ENCODE data around the gene MCC. TPM values are rescaled to one million over a fixed set of nuclear protein-coding genes. Genes with fewer than 3 reads are reported as not detected.

The MCC gene
- total RNA-seq, 1 experiment from 2014 or later, result 23.5 TPM

GRCh38 chr5:113246361-113246870 is 241.8 kb downstream of the MCC start:
- ChIA-PET POLR2A (no interaction called here), CTCF (no interaction called here)
- TF ChIP-seq JAZF1 (CRISPR knock-in tag; IDR thresholded peaks at IDR 0.05), result no peak
- TF ChIP-seq MYBL2 (CRISPR knock-in tag; IDR thresholded peaks at IDR 0.05), result no peak
- TF ChIP-seq, protein P1, sequence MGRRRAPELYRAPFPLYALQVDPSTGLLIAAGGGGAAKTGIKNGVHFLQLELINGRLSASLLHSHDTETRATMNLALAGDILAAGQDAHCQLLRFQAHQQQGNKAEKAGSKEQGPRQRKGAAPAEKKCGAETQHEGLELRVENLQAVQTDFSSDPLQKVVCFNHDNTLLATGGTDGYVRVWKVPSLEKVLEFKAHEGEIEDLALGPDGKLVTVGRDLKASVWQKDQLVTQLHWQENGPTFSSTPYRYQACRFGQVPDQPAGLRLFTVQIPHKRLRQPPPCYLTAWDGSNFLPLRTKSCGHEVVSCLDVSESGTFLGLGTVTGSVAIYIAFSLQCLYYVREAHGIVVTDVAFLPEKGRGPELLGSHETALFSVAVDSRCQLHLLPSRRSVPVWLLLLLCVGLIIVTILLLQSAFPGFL (CRISPR knock-in tag; IDR thresholded peaks at IDR 0.05; ENCODE audit: borderline replicate concordance), result no peak
- TF ChIP-seq, protein P2, sequence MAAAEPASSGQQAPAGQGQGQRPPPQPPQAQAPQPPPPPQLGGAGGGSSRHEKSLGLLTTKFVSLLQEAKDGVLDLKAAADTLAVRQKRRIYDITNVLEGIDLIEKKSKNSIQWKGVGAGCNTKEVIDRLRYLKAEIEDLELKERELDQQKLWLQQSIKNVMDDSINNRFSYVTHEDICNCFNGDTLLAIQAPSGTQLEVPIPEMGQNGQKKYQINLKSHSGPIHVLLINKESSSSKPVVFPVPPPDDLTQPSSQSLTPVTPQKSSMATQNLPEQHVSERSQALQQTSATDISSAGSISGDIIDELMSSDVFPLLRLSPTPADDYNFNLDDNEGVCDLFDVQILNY (CRISPR knock-in tag; IDR thresholded peaks at IDR 0.05), result no peak
- no peak for TF ChIP-seq GRHL2 (CRISPR knock-in tag; IDR thresholded peaks at IDR 0.05; ENCODE audit: insufficient replicate concordance, severe bottlenecking)
- no peak for TF ChIP-seq NR1H2 (CRISPR knock-in tag; IDR thresholded peaks at IDR 0.05)
- no peak for TF ChIP-seq ZBTB21 (CRISPR knock-in tag; IDR thresholded peaks at IDR 0.05; ENCODE audit: borderline replicate concordance)
- TF ChIP-seq NFATC4 (CRISPR knock-in tag; IDR thresholded peaks at IDR 0.05), result no peak
- TF ChIP-seq ATF1 (CRISPR knock-in tag; IDR thresholded peaks at IDR 0.05), result no peak
- TF ChIP-seq, protein P3, sequence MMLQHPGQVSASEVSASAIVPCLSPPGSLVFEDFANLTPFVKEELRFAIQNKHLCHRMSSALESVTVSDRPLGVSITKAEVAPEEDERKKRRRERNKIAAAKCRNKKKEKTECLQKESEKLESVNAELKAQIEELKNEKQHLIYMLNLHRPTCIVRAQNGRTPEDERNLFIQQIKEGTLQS (CRISPR knock-in tag; conservative IDR thresholded peaks at IDR 0.05), result no peak
- TF ChIP-seq, protein P4, sequence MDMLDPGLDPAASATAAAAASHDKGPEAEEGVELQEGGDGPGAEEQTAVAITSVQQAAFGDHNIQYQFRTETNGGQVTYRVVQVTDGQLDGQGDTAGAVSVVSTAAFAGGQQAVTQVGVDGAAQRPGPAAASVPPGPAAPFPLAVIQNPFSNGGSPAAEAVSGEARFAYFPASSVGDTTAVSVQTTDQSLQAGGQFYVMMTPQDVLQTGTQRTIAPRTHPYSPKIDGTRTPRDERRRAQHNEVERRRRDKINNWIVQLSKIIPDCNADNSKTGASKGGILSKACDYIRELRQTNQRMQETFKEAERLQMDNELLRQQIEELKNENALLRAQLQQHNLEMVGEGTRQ (CRISPR knock-in tag; IDR thresholded peaks at IDR 0.05), result no peak
- no peak for TF ChIP-seq ERG (CRISPR knock-in tag; IDR thresholded peaks at IDR 0.05)
- no peak for TF ChIP-seq SP1 (CRISPR knock-in tag; conservative IDR thresholded peaks at IDR 0.05)
- no peak for TF ChIP-seq ZNF425 (CRISPR knock-in tag; conservative IDR thresholded peaks at IDR 0.05)
- TF ChIP-seq, protein P5, sequence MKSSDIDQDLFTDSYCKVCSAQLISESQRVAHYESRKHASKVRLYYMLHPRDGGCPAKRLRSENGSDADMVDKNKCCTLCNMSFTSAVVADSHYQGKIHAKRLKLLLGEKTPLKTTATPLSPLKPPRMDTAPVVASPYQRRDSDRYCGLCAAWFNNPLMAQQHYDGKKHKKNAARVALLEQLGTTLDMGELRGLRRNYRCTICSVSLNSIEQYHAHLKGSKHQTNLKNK (CRISPR knock-in tag; IDR thresholded peaks at IDR 0.05), result no peak
- no peak for TF ChIP-seq ZNF121 (CRISPR knock-in tag; IDR thresholded peaks at IDR 0.05)
- TF ChIP-seq, protein P6, sequence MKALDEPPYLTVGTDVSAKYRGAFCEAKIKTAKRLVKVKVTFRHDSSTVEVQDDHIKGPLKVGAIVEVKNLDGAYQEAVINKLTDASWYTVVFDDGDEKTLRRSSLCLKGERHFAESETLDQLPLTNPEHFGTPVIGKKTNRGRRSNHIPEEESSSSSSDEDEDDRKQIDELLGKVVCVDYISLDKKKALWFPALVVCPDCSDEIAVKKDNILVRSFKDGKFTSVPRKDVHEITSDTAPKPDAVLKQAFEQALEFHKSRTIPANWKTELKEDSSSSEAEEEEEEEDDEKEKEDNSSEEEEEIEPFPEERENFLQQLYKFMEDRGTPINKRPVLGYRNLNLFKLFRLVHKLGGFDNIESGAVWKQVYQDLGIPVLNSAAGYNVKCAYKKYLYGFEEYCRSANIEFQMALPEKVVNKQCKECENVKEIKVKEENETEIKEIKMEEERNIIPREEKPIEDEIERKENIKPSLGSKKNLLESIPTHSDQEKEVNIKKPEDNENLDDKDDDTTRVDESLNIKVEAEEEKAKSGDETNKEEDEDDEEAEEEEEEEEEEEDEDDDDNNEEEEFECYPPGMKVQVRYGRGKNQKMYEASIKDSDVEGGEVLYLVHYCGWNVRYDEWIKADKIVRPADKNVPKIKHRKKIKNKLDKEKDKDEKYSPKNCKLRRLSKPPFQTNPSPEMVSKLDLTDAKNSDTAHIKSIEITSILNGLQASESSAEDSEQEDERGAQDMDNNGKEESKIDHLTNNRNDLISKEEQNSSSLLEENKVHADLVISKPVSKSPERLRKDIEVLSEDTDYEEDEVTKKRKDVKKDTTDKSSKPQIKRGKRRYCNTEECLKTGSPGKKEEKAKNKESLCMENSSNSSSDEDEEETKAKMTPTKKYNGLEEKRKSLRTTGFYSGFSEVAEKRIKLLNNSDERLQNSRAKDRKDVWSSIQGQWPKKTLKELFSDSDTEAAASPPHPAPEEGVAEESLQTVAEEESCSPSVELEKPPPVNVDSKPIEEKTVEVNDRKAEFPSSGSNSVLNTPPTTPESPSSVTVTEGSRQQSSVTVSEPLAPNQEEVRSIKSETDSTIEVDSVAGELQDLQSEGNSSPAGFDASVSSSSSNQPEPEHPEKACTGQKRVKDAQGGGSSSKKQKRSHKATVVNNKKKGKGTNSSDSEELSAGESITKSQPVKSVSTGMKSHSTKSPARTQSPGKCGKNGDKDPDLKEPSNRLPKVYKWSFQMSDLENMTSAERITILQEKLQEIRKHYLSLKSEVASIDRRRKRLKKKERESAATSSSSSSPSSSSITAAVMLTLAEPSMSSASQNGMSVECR (CRISPR knock-in tag; IDR thresholded peaks at IDR 0.05; ENCODE audit: borderline replicate concordance), result no peak
- TF ChIP-seq FOXP1 (CRISPR knock-in tag; IDR thresholded peaks at IDR 0.05; ENCODE audit: borderline replicate concordance), result no peak
- TF ChIP-seq, protein P7, sequence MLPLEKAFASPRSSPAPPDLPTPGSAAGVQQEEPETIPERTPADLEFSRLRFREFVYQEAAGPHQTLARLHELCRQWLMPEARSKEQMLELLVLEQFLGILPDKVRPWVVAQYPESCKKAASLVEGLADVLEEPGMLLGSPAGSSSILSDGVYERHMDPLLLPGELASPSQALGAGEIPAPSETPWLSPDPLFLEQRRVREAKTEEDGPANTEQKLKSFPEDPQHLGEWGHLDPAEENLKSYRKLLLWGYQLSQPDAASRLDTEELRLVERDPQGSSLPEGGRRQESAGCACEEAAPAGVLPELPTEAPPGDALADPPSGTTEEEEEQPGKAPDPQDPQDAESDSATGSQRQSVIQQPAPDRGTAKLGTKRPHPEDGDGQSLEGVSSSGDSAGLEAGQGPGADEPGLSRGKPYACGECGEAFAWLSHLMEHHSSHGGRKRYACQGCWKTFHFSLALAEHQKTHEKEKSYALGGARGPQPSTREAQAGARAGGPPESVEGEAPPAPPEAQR (CRISPR knock-in tag; IDR thresholded peaks at IDR 0.05), result no peak
- TF ChIP-seq GABPB1 (CRISPR knock-in tag; IDR thresholded peaks at IDR 0.05), result no peak
- Mint-ChIP-seq H3K36me3 (no peaks in the 10 kb centered on the region), H3K9me3 (no peaks in the 10 kb centered on the region), H3K27ac (peak overlapping the region; percentile 84), H3K4me3 (no peak overlapping the region), H3K27me3 (ENCODE audit: low read depth) (no peaks in the 10 kb centered on the region), H3K4me1 (peaks cover 54% of the 10 kb centered on the region)
- ATAC-seq, result peak; percentile 36
- DNase-seq (ENCODE audit: low spot score), result no peak
